HEK293 (cell line): ENCODE measurements around the gene LCAT.
"Not testable (repeated sequence)": the region's sequence is repeated elsewhere in the genome, so short reads cannot be mapped to it uniquely, and the experiment has no call there.

ENCODE experiments used
- GLIS2 ChIP-seq: fragments of 450-650 bp; formaldehyde crosslinking; IDR thresholded peaks from 2 replicates; pipeline ENCODE4 v1.5.1; 2016; ENCODE audit warnings: missing biosample characterization, missing genetic modification characterization
- TCF7L2 ChIP-seq: IDR thresholded peaks from 2 replicates; pipeline ENCODE4 v1.6.1; 2011; ENCODE audit warnings: low read depth, mild to moderate bottlenecking, inconsistent platforms, low read length, moderate library complexity, borderline replicate concordance
- ZNF274 ChIP-seq, 2 experiments: fragments of 200-500 bp in 1 of 2; fragments of 450-650 bp in 1 of 2; sonication (Bioruptor generic) in 1 of 2; formaldehyde crosslinking in 1 of 2; IDR thresholded peaks; 2 replicates each; pipeline versions ENCODE4 v1.5.1 to v1.6.1; 2014 to 2016; ENCODE audit warnings: borderline replicate concordance in 1 of 2, inconsistent platforms in 1 of 2, low read length in 1 of 2, missing biosample characterization in 1 of 2, missing genetic modification characterization in 1 of 2
- ZNF530 ChIP-seq: fragments of 450-650 bp; formaldehyde crosslinking; IDR thresholded peaks from 2 replicates; pipeline ENCODE4 v1.5.1; 2016; ENCODE audit warnings: low read depth, missing biosample characterization, missing genetic modification characterization
- ZNF585B ChIP-seq: fragments of 450-650 bp; formaldehyde crosslinking; IDR thresholded peaks from 2 replicates; pipeline ENCODE4 v1.5.1; 2016; ENCODE audit warnings: missing biosample characterization, missing genetic modification characterization
- ZNF677 ChIP-seq: fragments of 450-650 bp; IDR thresholded peaks from 2 replicates; pipeline ENCODE4 v1.5.0; 2018; ENCODE audit warnings: missing biosample characterization, mild to moderate bottlenecking, missing genetic modification characterization, moderate library complexity
- ZNF777 ChIP-seq: fragments of 450-650 bp; formaldehyde crosslinking; IDR thresholded peaks from 2 replicates; pipeline ENCODE4 v1.5.1; 2017; ENCODE audit warnings: missing biosample characterization, missing genetic modification characterization, borderline replicate concordance
- ZNF785 ChIP-seq: fragments of 450-650 bp; formaldehyde crosslinking; IDR thresholded peaks from 2 replicates; pipeline ENCODE4 v1.5.1; 2016; ENCODE audit warnings: missing biosample characterization, missing genetic modification characterization
- TF ChIP-seq, protein P1 (sequence below): fragments of 450-650 bp; formaldehyde crosslinking; IDR thresholded peaks from 2 replicates; pipeline ENCODE4 v1.5.1; 2016; ENCODE audit warnings: missing biosample characterization, missing genetic modification characterization
- TF ChIP-seq, protein P2 (sequence below): fragments of 450-650 bp; formaldehyde crosslinking; IDR thresholded peaks from 2 replicates; pipeline ENCODE4 v1.5.1; 2016; ENCODE audit warnings: missing biosample characterization, missing genetic modification characterization
- TF ChIP-seq, protein P3 (sequence below): fragments of 450-650 bp; formaldehyde crosslinking; IDR thresholded peaks from 2 replicates; pipeline ENCODE4 v1.5.1; 2016; ENCODE audit warnings: missing biosample characterization, missing genetic modification characterization

GRCh38 chr16:67972285-67972684 lies 28.4 kb upstream of the LCAT start:
- TF ChIP-seq ZNF585B (tag by site-specific recombination); ZNF777 (tag by site-specific recombination); ZNF274 (IDR thresholded peaks at IDR 0.05; ENCODE audit: low read length); ZNF274 (tag by site-specific recombination; IDR thresholded peaks at IDR 0.05; ENCODE audit: borderline replicate concordance); TCF7L2; ZNF530 (tag by site-specific recombination); GLIS2 (tag by site-specific recombination); ZNF785 (tag by site-specific recombination); ZNF677 (tag by site-specific recombination): not testable (repeated sequence)
- TF ChIP-seq, protein P1, sequence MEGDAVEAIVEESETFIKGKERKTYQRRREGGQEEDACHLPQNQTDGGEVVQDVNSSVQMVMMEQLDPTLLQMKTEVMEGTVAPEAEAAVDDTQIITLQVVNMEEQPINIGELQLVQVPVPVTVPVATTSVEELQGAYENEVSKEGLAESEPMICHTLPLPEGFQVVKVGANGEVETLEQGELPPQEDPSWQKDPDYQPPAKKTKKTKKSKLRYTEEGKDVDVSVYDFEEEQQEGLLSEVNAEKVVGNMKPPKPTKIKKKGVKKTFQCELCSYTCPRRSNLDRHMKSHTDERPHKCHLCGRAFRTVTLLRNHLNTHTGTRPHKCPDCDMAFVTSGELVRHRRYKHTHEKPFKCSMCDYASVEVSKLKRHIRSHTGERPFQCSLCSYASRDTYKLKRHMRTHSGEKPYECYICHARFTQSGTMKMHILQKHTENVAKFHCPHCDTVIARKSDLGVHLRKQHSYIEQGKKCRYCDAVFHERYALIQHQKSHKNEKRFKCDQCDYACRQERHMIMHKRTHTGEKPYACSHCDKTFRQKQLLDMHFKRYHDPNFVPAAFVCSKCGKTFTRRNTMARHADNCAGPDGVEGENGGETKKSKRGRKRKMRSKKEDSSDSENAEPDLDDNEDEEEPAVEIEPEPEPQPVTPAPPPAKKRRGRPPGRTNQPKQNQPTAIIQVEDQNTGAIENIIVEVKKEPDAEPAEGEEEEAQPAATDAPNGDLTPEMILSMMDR (tag by site-specific recombination) = not testable (repeated sequence)
- TF ChIP-seq, protein P2, sequence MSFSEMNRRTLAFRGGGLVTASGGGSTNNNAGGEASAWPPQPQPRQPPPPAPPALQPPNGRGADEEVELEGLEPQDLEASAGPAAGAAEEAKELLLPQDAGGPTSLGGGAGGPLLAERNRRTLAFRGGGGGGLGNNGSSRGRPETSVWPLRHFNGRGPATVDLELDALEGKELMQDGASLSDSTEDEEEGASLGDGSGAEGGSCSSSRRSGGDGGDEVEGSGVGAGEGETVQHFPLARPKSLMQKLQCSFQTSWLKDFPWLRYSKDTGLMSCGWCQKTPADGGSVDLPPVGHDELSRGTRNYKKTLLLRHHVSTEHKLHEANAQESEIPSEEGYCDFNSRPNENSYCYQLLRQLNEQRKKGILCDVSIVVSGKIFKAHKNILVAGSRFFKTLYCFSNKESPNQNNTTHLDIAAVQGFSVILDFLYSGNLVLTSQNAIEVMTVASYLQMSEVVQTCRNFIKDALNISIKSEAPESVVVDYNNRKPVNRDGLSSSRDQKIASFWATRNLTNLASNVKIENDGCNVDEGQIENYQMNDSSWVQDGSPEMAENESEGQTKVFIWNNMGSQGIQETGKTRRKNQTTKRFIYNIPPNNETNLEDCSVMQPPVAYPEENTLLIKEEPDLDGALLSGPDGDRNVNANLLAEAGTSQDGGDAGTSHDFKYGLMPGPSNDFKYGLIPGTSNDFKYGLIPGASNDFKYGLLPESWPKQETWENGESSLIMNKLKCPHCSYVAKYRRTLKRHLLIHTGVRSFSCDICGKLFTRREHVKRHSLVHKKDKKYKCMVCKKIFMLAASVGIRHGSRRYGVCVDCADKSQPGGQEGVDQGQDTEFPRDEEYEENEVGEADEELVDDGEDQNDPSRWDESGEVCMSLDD (tag by site-specific recombination) = not testable (repeated sequence)
- TF ChIP-seq, protein P3, sequence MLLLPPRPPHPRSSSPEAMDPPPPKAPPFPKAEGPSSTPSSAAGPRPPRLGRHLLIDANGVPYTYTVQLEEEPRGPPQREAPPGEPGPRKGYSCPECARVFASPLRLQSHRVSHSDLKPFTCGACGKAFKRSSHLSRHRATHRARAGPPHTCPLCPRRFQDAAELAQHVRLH (tag by site-specific recombination) = not testable (repeated sequence)
